H1 (cell line): ENCODE measurements around the gene NME4.

Experiments
- ATF3 ChIP-seq: IDR thresholded peaks from 2 replicates; pipeline ENCODE4 v1.6.1; 2011; ENCODE audit warnings: low read depth, mild to moderate bottlenecking, low read length; ENCODE audit not compliant: insufficient read depth
- CTCF ChIP-seq, 3 experiments: IDR thresholded peaks; 1 replicate in 2 of 3; 2 replicates in 1 of 3; pipeline versions ENCODE4 v1.5.1 to v1.6.1; 2011; ENCODE audit warnings: low read length in 3 of 3, mild to moderate bottlenecking in 3 of 3, inconsistent platforms in 2 of 3, low read depth in 1 of 3, moderate library complexity in 1 of 3; ENCODE audit not compliant: insufficient read depth in 1 of 3; ENCODE audit errors: control extremely low read depth in 1 of 3
- EZH2 ChIP-seq: fragments of 200-600 bp; sonication (generic); IDR thresholded peaks from 2 replicates; pipeline ENCODE4 v1.7.1; 2012; ENCODE audit warnings: low read depth, mild to moderate bottlenecking, moderate library complexity, low read length, inconsistent platforms; ENCODE audit not compliant: severe bottlenecking
- GABPA ChIP-seq: IDR thresholded peaks from 2 replicates; pipeline ENCODE4 v1.6.1; 2011; ENCODE audit warnings: mild to moderate bottlenecking, low read length, moderate library complexity, borderline replicate concordance; ENCODE audit not compliant: insufficient read depth
- HDAC2 ChIP-seq, 2 experiments: fragments of 300-600 bp in 1 of 2; sonication (generic) in 1 of 2; IDR thresholded peaks; 2 replicates each; pipeline ENCODE4 v1.6.1; 2011 to 2012; ENCODE audit warnings: low read depth in 2 of 2, low read length in 2 of 2, mild to moderate bottlenecking in 2 of 2, moderate library complexity in 2 of 2, borderline replicate concordance in 1 of 2, inconsistent platforms in 1 of 2
- JUN ChIP-seq: IDR thresholded peaks from 2 replicates; pipeline ENCODE4 v1.6.1; 2011; ENCODE audit warnings: low read depth, mild to moderate bottlenecking, improper control_type of control experiment, low read length
- JUND ChIP-seq: IDR thresholded peaks from 2 replicates; pipeline ENCODE4 v1.6.1; 2011; ENCODE audit warnings: mild to moderate bottlenecking, improper control_type of control experiment, low read length
- NANOG ChIP-seq: IDR thresholded peaks from 2 replicates; pipeline ENCODE4 v1.6.1; 2011; ENCODE audit warnings: low read length, low read depth, mild to moderate bottlenecking, inconsistent platforms; ENCODE audit not compliant: insufficient read depth, poor library complexity, severe bottlenecking
- POLR2A ChIP-seq, 2 experiments: IDR thresholded peaks; 1 replicate in 1 of 2; 2 replicates in 1 of 2; pipeline ENCODE4 v1.6.1; 2011; ENCODE audit warnings: low read depth in 2 of 2, low read length in 2 of 2, mild to moderate bottlenecking in 2 of 2; ENCODE audit errors: control extremely low read depth in 1 of 2
- POLR2AphosphoS5 ChIP-seq: IDR thresholded peaks from 2 replicates; pipeline ENCODE4 v1.6.1; 2011; ENCODE audit warnings: low read depth, low read length
- RAD21 ChIP-seq, 2 experiments: IDR thresholded peaks in 1 of 2; conservative IDR thresholded peaks in 1 of 2; 2 replicates each; pipeline ENCODE4 v1.6.1; 2011; ENCODE audit warnings: low read depth in 2 of 2, low read length in 2 of 2, improper control_type of control experiment in 1 of 2, inconsistent platforms in 1 of 2, mild to moderate bottlenecking in 1 of 2, moderate library complexity in 1 of 2
- RNF2 ChIP-seq: fragments of 200-900, 300-1000 bp; sonication (generic); IDR thresholded peaks from 2 replicates; pipeline ENCODE4 v1.7.1; 2016; ENCODE audit warnings: borderline replicate concordance, low read depth, mild to moderate bottlenecking, antibody characterized with exemption, low read length; ENCODE audit not compliant: poor library complexity, severe bottlenecking; ENCODE audit errors: missing control alignments
- TAF1 ChIP-seq: IDR thresholded peaks from 2 replicates; pipeline ENCODE4 v1.6.1; 2011; ENCODE audit warnings: mild to moderate bottlenecking, low read depth, low read length
- ZNF274 ChIP-seq: IDR thresholded peaks from 2 replicates; pipeline ENCODE4 v1.7.0; 2012; ENCODE audit warnings: low read length, borderline replicate concordance; ENCODE audit errors: extremely low read depth

- no peak for TF ChIP-seq POLR2AphosphoS5
- no peak for TF ChIP-seq CTCF (IDR thresholded peaks at IDR 0.05; ENCODE audit: control extremely low read depth in 1 of 3, insufficient read depth in 1 of 3, low read depth in 1 of 3, low read length in 3 of 3)
- no peak for TF ChIP-seq RAD21 (IDR thresholded peaks at IDR 0.05 in 1 of 2, conservative IDR thresholded peaks at IDR 0.05 in 1 of 2; ENCODE audit: low read depth in 2 of 2, low read length in 2 of 2)
- TF ChIP-seq ZNF274, result no peak
- TF ChIP-seq NANOG, result no peak
- TF ChIP-seq JUN, result no peak
- TF ChIP-seq EZH2, result no peak
- no peak for TF ChIP-seq POLR2A (IDR thresholded peaks at IDR 0.05; ENCODE audit: control extremely low read depth in 1 of 2, low read depth in 2 of 2, low read length in 2 of 2)
- no peak for TF ChIP-seq TAF1
- no peak for TF ChIP-seq RNF2
- TF ChIP-seq HDAC2 (IDR thresholded peaks at IDR 0.05; ENCODE audit: borderline replicate concordance in 1 of 2, low read depth in 2 of 2, low read length in 2 of 2), result no peak
- TF ChIP-seq GABPA, result no peak
- no peak for TF ChIP-seq ATF3
- TF ChIP-seq JUND, result no peak
Measured at GRCh38 chr16:374616-374926, 22.4 kb upstream of the NME4 start.
